HepG2 (cell line): Measurements from ENCODE around the gene SEC16A. TPM values are rescaled to one million over a fixed set of nuclear protein-coding genes. Genes with fewer than 3 reads are reported as not detected.

Experiments
- ARNTL ChIP-seq: sonication (generic); formaldehyde crosslinking; IDR thresholded peaks from 2 replicates; pipeline ENCODE4 v1.4.0; 2020; ENCODE audit warnings: mild to moderate bottlenecking, missing genetic modification reagents
- ATF1 ChIP-seq: IDR thresholded peaks from 2 replicates; pipeline ENCODE4 v1.6.1; 2016; ENCODE audit warnings: mild to moderate bottlenecking, control low read depth
- CAMTA2 ChIP-seq: sonication (generic); formaldehyde crosslinking; IDR thresholded peaks from 2 replicates; pipeline ENCODE4 v1.4.0; 2020; ENCODE audit warnings: mild to moderate bottlenecking, missing genetic modification reagents, borderline replicate concordance
- CBX2 ChIP-seq, 2 experiments: fragments of 200-600 bp in 1 of 2; sonication (generic); formaldehyde crosslinking in 1 of 2; IDR thresholded peaks; 2 replicates each; pipeline versions ENCODE4 v1.7.0 to v1.8.1; 2018 to 2022; ENCODE audit warnings: low read depth in 2 of 2, low read length in 1 of 2, mild to moderate bottlenecking in 1 of 2, missing genetic modification reagents in 1 of 2
- DPF2 ChIP-seq: sonication (generic); formaldehyde crosslinking; IDR thresholded peaks from 2 replicates; pipeline ENCODE4 v1.4.0; 2020; ENCODE audit warnings: mild to moderate bottlenecking, low read depth, missing genetic modification reagents, borderline replicate concordance
- FOXA3 ChIP-seq: IDR thresholded peaks from 2 replicates; pipeline ENCODE4 v1.6.1; 2016; ENCODE audit warnings: missing genetic modification reagents, missing compliant biosample characterization
- GABPA ChIP-seq, 2 experiments: IDR thresholded peaks; 2 replicates each; pipeline ENCODE4 v1.6.1; 2011 to 2016; ENCODE audit warnings: low read depth in 2 of 2, low read length in 1 of 2, missing biosample characterization in 1 of 2, missing genetic modification characterization in 1 of 2
- GLI4 ChIP-seq: sonication (generic); formaldehyde crosslinking; IDR thresholded peaks from 2 replicates; pipeline ENCODE4 v1.5.1; 2020; ENCODE audit warnings: missing genetic modification reagents, mild to moderate bottlenecking, moderate library complexity, borderline replicate concordance
- HCFC1 ChIP-seq: fragments of 150-350 bp; IDR thresholded peaks from 2 replicates; pipeline ENCODE4 v1.6.1; 2014; ENCODE audit warnings: low read depth, low read length
- IRF2 ChIP-seq: IDR thresholded peaks from 2 replicates; pipeline ENCODE4 v1.6.1; 2018; ENCODE audit warnings: missing genetic modification reagents, missing compliant biosample characterization
- KMT2B ChIP-seq: IDR thresholded peaks from 2 replicates; pipeline ENCODE4 v1.6.1; 2016; ENCODE audit warnings: missing genetic modification reagents, missing compliant biosample characterization
- LBX2 ChIP-seq: sonication (generic); formaldehyde crosslinking; IDR thresholded peaks from 2 replicates; pipeline ENCODE4 v1.5.0; 2020; ENCODE audit warnings: missing genetic modification reagents, mild to moderate bottlenecking, borderline replicate concordance
- MAFF ChIP-seq: IDR thresholded peaks from 2 replicates; pipeline ENCODE4 v1.6.1; 2011; ENCODE audit warnings: low read depth, low read length, improper control_type of control experiment
- MED8 ChIP-seq: sonication (generic); formaldehyde crosslinking; IDR thresholded peaks from 2 replicates; pipeline ENCODE4 v1.8.1; 2023; ENCODE audit warnings: mild to moderate bottlenecking, missing genetic modification reagents; ENCODE audit not compliant: insufficient replicate concordance
- MXD1 ChIP-seq: sonication (generic); formaldehyde crosslinking; IDR thresholded peaks from 2 replicates; pipeline ENCODE4 v1.4.0; 2020; ENCODE audit warnings: mild to moderate bottlenecking, missing genetic modification reagents
- NR2C2 ChIP-seq: sonication (generic); formaldehyde crosslinking; IDR thresholded peaks from 2 replicates; pipeline ENCODE4 v1.4.0; 2020; ENCODE audit warnings: missing genetic modification reagents, mild to moderate bottlenecking, moderate library complexity, borderline replicate concordance
- PBX2 ChIP-seq: IDR thresholded peaks from 2 replicates; pipeline ENCODE4 v1.6.1; 2016; ENCODE audit warnings: control low read depth
- PHF5A ChIP-seq: IDR thresholded peaks from one replicate; pipeline ENCODE4 v1.6.1; 2018; ENCODE audit warnings: low read depth, missing genetic modification reagents; ENCODE audit not compliant: unreplicated experiment
- RXRB ChIP-seq: IDR thresholded peaks from 2 replicates; pipeline ENCODE4 v1.6.1; 2016; ENCODE audit warnings: borderline replicate concordance, missing genetic modification reagents, missing compliant biosample characterization
- SIN3B ChIP-seq: fragments of 150-350 bp; IDR thresholded peaks from 2 replicates; pipeline ENCODE4 v1.6.1; 2014; ENCODE audit warnings: low read length
- THYN1 ChIP-seq: sonication (generic); formaldehyde crosslinking; IDR thresholded peaks from 2 replicates; pipeline ENCODE4 v1.8.1; 2023; ENCODE audit warnings: low read depth, mild to moderate bottlenecking, moderate library complexity, missing genetic modification reagents, borderline replicate concordance
- ZBTB38 ChIP-seq: sonication (generic); formaldehyde crosslinking; IDR thresholded peaks from 2 replicates; pipeline ENCODE4 v1.5.1; 2020; ENCODE audit warnings: mild to moderate bottlenecking, missing genetic modification reagents
- ZFP91 ChIP-seq: sonication (generic); formaldehyde crosslinking; IDR thresholded peaks from 2 replicates; pipeline ENCODE4 v1.9.0; 2022; ENCODE audit warnings: missing genetic modification reagents, mild to moderate bottlenecking, borderline replicate concordance
- ZNF230 ChIP-seq: sonication (generic); formaldehyde crosslinking; IDR thresholded peaks from 2 replicates; pipeline ENCODE4 v1.4.0; 2020; ENCODE audit warnings: mild to moderate bottlenecking, missing genetic modification reagents
- ZNF546 ChIP-seq: sonication (generic); formaldehyde crosslinking; conservative IDR thresholded peaks from 2 replicates; pipeline ENCODE4 v1.8.1; 2023; ENCODE audit warnings: mild to moderate bottlenecking, missing genetic modification reagents
- ZNF768 ChIP-seq: sonication (generic); formaldehyde crosslinking; IDR thresholded peaks from 2 replicates; pipeline ENCODE4 v1.4.0; 2020; ENCODE audit warnings: missing genetic modification reagents
- polyA plus RNA-seq, 8 experiments: library from polyadenylated mRNA; depleted of rRNA in 3 of 8; stranded (reverse) in 7 of 8; unstranded in 1 of 8; fragments of >200 nt; fragmentation: Illumina TruSeq in 4 of 8; extraction: Trizol in 4 of 8; gene quantifications; 2 replicates each; pipeline versions ENCODE4 v1.2.1 to v1.2.3, GENCODE V29; 2011 to 2016; ENCODE audit warnings: low read depth in 4 of 8, missing spikeins in 1 of 8, mixed read lengths in 1 of 8; ENCODE audit not compliant: insufficient read depth in 1 of 8
- total RNA-seq, 5 experiments: library from RNA; depleted of rRNA; stranded (reverse); fragments of >200 nt; fragmentation: Illumina TruSeq; extraction: Trizol; gene quantifications; 2 replicates each; pipeline ENCODE4 v1.2.3, GENCODE V29; 2016; ENCODE audit warnings: low read depth in 1 of 5

The SEC16A gene
- total and polyA plus RNA-seq, 2 of the 13 experiments (the other 11 are each of a cell fraction or from before 2014, with no cell fraction given): 15.9 to 18.9 TPM

GRCh38 chr9:136410500-136411287 is 72.1 kb downstream of the SEC16A start, which contains the start of the genes ENTR1 and PMPCA (continued):
- TF ChIP-seq PBX2 (CRISPR knock-in tag) (no peak), HCFC1 (peak; percentile 58; the same call in 1 of the 2 replicates), CAMTA2 (CRISPR knock-in tag) (no peak), GABPA (IDR thresholded peaks at IDR 0.05; ENCODE audit: low read depth, low read length) (peak; percentile 94), GABPA (CRISPR knock-in tag; IDR thresholded peaks at IDR 0.05; ENCODE audit: low read depth) (peak; percentile 95), LBX2 (0 out of 2 replicates have a peak, but pooled peaks have one; percentile 10), ZFP91 (peak; percentile 63), DPF2 (CRISPR knock-in tag) (no peak), ZNF230 (no peak), MAFF (no peak), THYN1 (CRISPR knock-in tag) (no peak), SIN3B (peak; percentile 92), MED8 (CRISPR knock-in tag) (peak; percentile 77), ATF1 (CRISPR knock-in tag) (peak; percentile 77), RXRB (CRISPR knock-in tag) (peak; percentile 71), NR2C2 (CRISPR knock-in tag) (peak; percentile 24; the same call in 1 of the 2 replicates), ZNF546 (CRISPR knock-in tag) (peak; percentile 92; the same call in 1 of the 2 replicates), GLI4 (CRISPR knock-in tag) (no peak), PHF5A (CRISPR knock-in tag) (peak; percentile 69), KMT2B (peak; percentile 95), ZNF768 (CRISPR knock-in tag) (peak; percentile 66), FOXA3 (CRISPR knock-in tag) (0 out of 2 replicates have a peak, but pooled peaks have one; percentile 44), ARNTL (CRISPR knock-in tag) (0 out of 2 replicates have a peak, but pooled peaks have one; percentile 17), IRF2 (CRISPR knock-in tag) (peak; percentile 81), ZBTB38 (peak; percentile 48), MXD1 (CRISPR knock-in tag) (peak; percentile 51), CBX2 (IDR thresholded peaks at IDR 0.05; ENCODE audit: low read depth, low read length) (no peak), CBX2 (CRISPR knock-in tag; IDR thresholded peaks at IDR 0.05; ENCODE audit: low read depth) (peak; percentile 63; the same call in 1 of the 2 replicates)
